ENCODE measurements around the gene IGFBP1. TPM values are rescaled to one million over a fixed set of nuclear protein-coding genes. Genes with fewer than 3 reads are reported as not detected.
A peak's percentile ranks its signal among the peaks of the same experiment; 100 is the strongest.

The IGFBP1 gene
- total RNA-seq, 1 experiment from 2014 or later = not detected

GRCh38 chr7:45898222-45898621 is 9.9 kb downstream of the IGFBP1 start:
- no peaks in the 10 kb centered on the region for H3K27me3 ChIP-seq (replicated peaks)
- no peaks in the 10 kb centered on the region for H3K4me1 ChIP-seq (replicated peaks)
- no peak for DNase-seq (ENCODE audit: low read depth in 1 of 2, low spot score in 2 of 2)
- H3K36me3 ChIP-seq = no peaks in the 10 kb centered on the region
- H3K27ac ChIP-seq = no peak overlapping the region
- no peak overlapping the region for H3K4me3 ChIP-seq
- no peaks in the 10 kb centered on the region for H3K9me3 ChIP-seq (replicated peaks)

- no peak for DNase-seq (ENCODE audit: low read depth in 1 of 2, low spot score in 2 of 2)
- H3K27me3 ChIP-seq (replicated peaks) = no peaks in the 10 kb centered on the region
- H3K4me3 ChIP-seq = no peak overlapping the region
- no peaks in the 10 kb centered on the region for H3K4me1 ChIP-seq (replicated peaks)
- no peaks in the 10 kb centered on the region for H3K36me3 ChIP-seq
- no peak overlapping the region for H3K27ac ChIP-seq
- H3K9me3 ChIP-seq (replicated peaks) = no peaks in the 10 kb centered on the region
Measured at GRCh38 chr7:45901566-45901965, 13.3 kb downstream of the IGFBP1 start.

GRCh38 chr7:45902820-45903219 is 14.5 kb downstream of the IGFBP1 start:
- H3K4me3 ChIP-seq = no peak overlapping the region
- no peak for DNase-seq (ENCODE audit: low read depth in 1 of 2, low spot score in 2 of 2)
- H3K9me3 ChIP-seq (replicated peaks) = no peaks in the 10 kb centered on the region

GRCh38 chr7:45909561-45909960 is 21.3 kb downstream of the IGFBP1 start:
- no peak overlapping the region for H3K27ac ChIP-seq
- no peak overlapping the region for H3K4me3 ChIP-seq
- no peaks in the 10 kb centered on the region for H3K9me3 ChIP-seq (replicated peaks)
- peaks cover 7% of the 10 kb centered on the region for H3K36me3 ChIP-seq
- H3K27me3 ChIP-seq (replicated peaks) = no peaks in the 10 kb centered on the region
- DNase-seq (ENCODE audit: low read depth in 1 of 2, low spot score in 2 of 2) = no peak
- no peaks in the 10 kb centered on the region for H3K4me1 ChIP-seq (replicated peaks)

More at GRCh38 chr7:45902820-45903219, 14.5 kb downstream of the IGFBP1 start:
- H3K4me1 ChIP-seq (replicated peaks) = no peaks in the 10 kb centered on the region
- no peak overlapping the region for H3K27ac ChIP-seq
- H3K27me3 ChIP-seq (replicated peaks) = no peaks in the 10 kb centered on the region
- H3K36me3 ChIP-seq = no peaks in the 10 kb centered on the region

- Histone ChIP-seq H3K27ac (no peak overlapping the region), H3K9me3 (replicated peaks) (no peaks in the 10 kb centered on the region), H3K4me1 (replicated peaks) (no peaks in the 10 kb centered on the region), H3K4me3 (no peak overlapping the region), H3K27me3 (replicated peaks) (no peaks in the 10 kb centered on the region), H3K36me3 (peaks cover 9% of the 10 kb centered on the region)
- DNase-seq (ENCODE audit: low read depth in 1 of 2, low spot score in 2 of 2) = no peak
Measured at GRCh38 chr7:45910855-45911254, 22.6 kb downstream of the IGFBP1 start.

- Histone ChIP-seq H3K27me3 (replicated peaks) (no peaks in the 10 kb centered on the region), H3K36me3 (peaks cover 13% of the 10 kb centered on the region), H3K9me3 (replicated peaks) (no peaks in the 10 kb centered on the region), H3K27ac (no peak overlapping the region), H3K4me1 (replicated peaks) (no peaks in the 10 kb centered on the region), H3K4me3 (no peak overlapping the region)
- no peak for DNase-seq (ENCODE audit: low read depth in 1 of 2, low spot score in 2 of 2)
Measured at GRCh38 chr7:45911311-45911710, 23.0 kb downstream of the IGFBP1 start.

GRCh38 chr7:45912972-45913371 is 24.7 kb downstream of the IGFBP1 start:
- no peaks in the 10 kb centered on the region for H3K27me3 ChIP-seq (replicated peaks)
- peaks cover 19% of the 10 kb centered on the region for H3K36me3 ChIP-seq

GRCh38 chr7:45914911-45915310 is 26.6 kb downstream of the IGFBP1 start:
- Histone ChIP-seq H3K4me3 (no peak overlapping the region), H3K27ac (no peak overlapping the region), H3K9me3 (replicated peaks) (no peaks in the 10 kb centered on the region), H3K36me3 (peaks cover 19% of the 10 kb centered on the region), H3K27me3 (replicated peaks) (no peaks in the 10 kb centered on the region), H3K4me1 (replicated peaks) (peaks cover 23% of the 10 kb centered on the region)
- no peak for DNase-seq (ENCODE audit: low read depth in 1 of 2, low spot score in 2 of 2)

More at GRCh38 chr7:45912972-45913371, 24.7 kb downstream of the IGFBP1 start:
- Histone ChIP-seq H3K9me3 (replicated peaks) (no peaks in the 10 kb centered on the region), H3K4me3 (no peak overlapping the region), H3K4me1 (replicated peaks) (peaks cover 4% of the 10 kb centered on the region), H3K27ac (no peak overlapping the region)
- DNase-seq (ENCODE audit: low read depth in 1 of 2, low spot score in 2 of 2) = no peak

- Histone ChIP-seq H3K36me3 (peaks cover 19% of the 10 kb centered on the region), H3K4me3 (no peak overlapping the region), H3K9me3 (replicated peaks) (no peaks in the 10 kb centered on the region), H3K4me1 (replicated peaks) (peaks cover 30% of the 10 kb centered on the region), H3K27me3 (replicated peaks) (no peaks in the 10 kb centered on the region; the same call in 1 of the 2 replicates), H3K27ac (no peak overlapping the region)
- no peak for DNase-seq (ENCODE audit: low read depth in 1 of 2, low spot score in 2 of 2)
Measured at GRCh38 chr7:45915606-45916005, 27.3 kb downstream of the IGFBP1 start.

GRCh38 chr7:45917064-45917463 is 28.8 kb downstream of the IGFBP1 start:
- Histone ChIP-seq H3K27ac (no peak overlapping the region), H3K9me3 (replicated peaks) (no peaks in the 10 kb centered on the region), H3K27me3 (replicated peaks) (no peaks in the 10 kb centered on the region; the same call in 1 of the 2 replicates), H3K4me3 (no peak overlapping the region), H3K4me1 (replicated peaks) (peaks cover 42% of the 10 kb centered on the region), H3K36me3 (peaks cover 19% of the 10 kb centered on the region)
- DNase-seq (ENCODE audit: low read depth in 1 of 2, low spot score in 2 of 2) = no peak

- Histone ChIP-seq H3K27me3 (replicated peaks) (no peaks in the 10 kb centered on the region; the same call in 1 of the 2 replicates), H3K9me3 (replicated peaks) (no peaks in the 10 kb centered on the region), H3K27ac (no peak overlapping the region), H3K4me3 (no peak overlapping the region), H3K4me1 (replicated peaks) (peaks cover 48% of the 10 kb centered on the region), H3K36me3 (peaks cover 19% of the 10 kb centered on the region)
- peak; percentile 77 to 85 for DNase-seq (ENCODE audit: low read depth in 1 of 2, low spot score in 2 of 2)
Measured at GRCh38 chr7:45917658-45918057, 29.4 kb downstream of the IGFBP1 start.

- peaks cover 55% of the 10 kb centered on the region for H3K4me1 ChIP-seq (replicated peaks)
- no peaks in the 10 kb centered on the region for H3K9me3 ChIP-seq (replicated peaks)
- H3K27me3 ChIP-seq (replicated peaks) = no peaks in the 10 kb centered on the region; the same call in 1 of the 2 replicates
- H3K36me3 ChIP-seq = peaks cover 16% of the 10 kb centered on the region
- DNase-seq (ENCODE audit: low read depth in 1 of 2, low spot score in 2 of 2) = peak in 1 of 2 experiments; percentile 11
- H3K27ac ChIP-seq = no peak overlapping the region
- H3K4me3 ChIP-seq = no peak overlapping the region
Measured at GRCh38 chr7:45918556-45918955, 30.3 kb downstream of the IGFBP1 start.

GRCh38 chr7:45919231-45919784 is 31.0 kb downstream of the IGFBP1 start:
- H3K9me3 ChIP-seq (replicated peaks) = no peaks in the 10 kb centered on the region
- peaks cover 63% of the 10 kb centered on the region for H3K4me1 ChIP-seq (replicated peaks)
- H3K27ac ChIP-seq = no peak overlapping the region
- peaks cover 15% of the 10 kb centered on the region for H3K36me3 ChIP-seq
- no peaks in the 10 kb centered on the region; the same call in 1 of the 2 replicates for H3K27me3 ChIP-seq (replicated peaks)
- H3K4me3 ChIP-seq = no peak overlapping the region
- no peak for DNase-seq (ENCODE audit: low read depth in 1 of 2, low spot score in 2 of 2)

GRCh38 chr7:45919993-45920459 is 31.7 kb downstream of the IGFBP1 start:
- Histone ChIP-seq H3K9me3 (replicated peaks) (no peaks in the 10 kb centered on the region), H3K27me3 (replicated peaks) (no peaks in the 10 kb centered on the region; the same call in 1 of the 2 replicates), H3K36me3 (peaks cover 10% of the 10 kb centered on the region), H3K4me1 (replicated peaks) (peaks cover 68% of the 10 kb centered on the region), H3K27ac (no peak overlapping the region), H3K4me3 (peak overlapping the region; percentile 58)
- DNase-seq (ENCODE audit: low read depth in 1 of 2, low spot score in 2 of 2) = no peak
